HepG2 (cell line): Measurements from ENCODE around the gene POLR3GL. TPM values are rescaled to one million over a fixed set of nuclear protein-coding genes. Genes with fewer than 3 reads are reported as not detected.

Experiments
- ATF3 ChIP-seq: sonication (generic); formaldehyde crosslinking; IDR thresholded peaks from 2 replicates; pipeline ENCODE4 v1.4.0; 2020; ENCODE audit warnings: missing genetic modification reagents
- ERF ChIP-seq: IDR thresholded peaks from 2 replicates; pipeline ENCODE4 v1.6.1; 2018; ENCODE audit warnings: missing biosample characterization, missing genetic modification reagents
- GLI4 ChIP-seq: sonication (generic); formaldehyde crosslinking; IDR thresholded peaks from 2 replicates; pipeline ENCODE4 v1.5.1; 2020; ENCODE audit warnings: missing genetic modification reagents, mild to moderate bottlenecking, moderate library complexity, borderline replicate concordance
- HNRNPH1 ChIP-seq: fragments of 200-400 bp; formaldehyde crosslinking; optimal IDR thresholded peaks from 2 replicates; pipeline ENCODE3; 2017; ENCODE audit warnings: mild to moderate bottlenecking, low read depth, low read length
- IKZF4 ChIP-seq: sonication (generic); formaldehyde crosslinking; IDR thresholded peaks from 2 replicates; pipeline ENCODE4 v1.5.1; 2020; ENCODE audit warnings: borderline replicate concordance, mild to moderate bottlenecking, low read depth, missing genetic modification reagents; ENCODE audit errors: not compliant biosample characterization
- MAFK ChIP-seq, 2 experiments: IDR thresholded peaks in 1 of 2; conservative IDR thresholded peaks in 1 of 2; 2 replicates each; pipeline ENCODE4 v1.6.1; 2011; ENCODE audit warnings: improper control_type of control experiment in 2 of 2, low read length in 2 of 2
- MEIS2 ChIP-seq: sonication (generic); formaldehyde crosslinking; IDR thresholded peaks from 2 replicates; pipeline ENCODE4 v1.9.0; 2021; ENCODE audit warnings: mild to moderate bottlenecking, missing genetic modification reagents
- MXD4 ChIP-seq: IDR thresholded peaks from 2 replicates; pipeline ENCODE4 v1.6.1; 2016; ENCODE audit warnings: mild to moderate bottlenecking, missing biosample characterization, missing genetic modification reagents
- NR1H2 ChIP-seq: sonication (generic); formaldehyde crosslinking; IDR thresholded peaks from 2 replicates; pipeline ENCODE4 v1.8.1; 2022; ENCODE audit warnings: low read depth, missing genetic modification reagents, borderline replicate concordance
- NR3C1 ChIP-seq: sonication (generic); formaldehyde crosslinking; IDR thresholded peaks from 2 replicates; pipeline ENCODE4 v1.4.0; 2020; ENCODE audit warnings: missing genetic modification reagents
- REST ChIP-seq, 2 experiments: IDR thresholded peaks; 2 replicates each; pipeline ENCODE4 v1.6.1; 2011 to 2012; ENCODE audit warnings: low read length in 2 of 2, borderline replicate concordance in 1 of 2, low read depth in 1 of 2, mild to moderate bottlenecking in 1 of 2, moderate library complexity in 1 of 2
- SOX13 ChIP-seq, 3 experiments: fragments of 450-650 bp in 1 of 3; sonication (generic) in 1 of 3; formaldehyde crosslinking in 1 of 3; IDR thresholded peaks in 2 of 3; conservative IDR thresholded peaks in 1 of 3; 2 replicates each; pipeline versions ENCODE4 v1.5.0 to v1.6.1; 2016 to 2020; ENCODE audit warnings: antibody characterized with exemption in 1 of 3, mild to moderate bottlenecking in 1 of 3, missing compliant biosample characterization in 1 of 3, missing genetic modification reagents in 1 of 3, moderate library complexity in 1 of 3
- SP140L ChIP-seq: sonication (generic); formaldehyde crosslinking; IDR thresholded peaks from 2 replicates; pipeline ENCODE4 v1.4.0; 2020; ENCODE audit warnings: missing genetic modification reagents, borderline replicate concordance
- TBL1XR1 ChIP-seq: fragments of 150-350 bp; IDR thresholded peaks from 2 replicates; pipeline ENCODE4 v1.6.1; 2014; ENCODE audit warnings: borderline replicate concordance, low read length; ENCODE audit not compliant: partially characterized antibody
- ZFP36L2 ChIP-seq: sonication (generic); formaldehyde crosslinking; IDR thresholded peaks from 2 replicates; pipeline ENCODE4 v1.4.0; 2020; ENCODE audit warnings: missing genetic modification reagents
- ZFP62 ChIP-seq: sonication (generic); formaldehyde crosslinking; IDR thresholded peaks from 2 replicates; pipeline ENCODE4 v1.4.0; 2020; ENCODE audit warnings: missing genetic modification reagents
- ZNF10 ChIP-seq: sonication (generic); formaldehyde crosslinking; IDR thresholded peaks from 2 replicates; pipeline ENCODE4 v1.4.0; 2020; ENCODE audit warnings: mild to moderate bottlenecking, low read depth, missing genetic modification reagents, borderline replicate concordance
- ZNF138 ChIP-seq: sonication (generic); formaldehyde crosslinking; IDR thresholded peaks from 2 replicates; pipeline ENCODE4 v1.5.0; 2020; ENCODE audit warnings: mild to moderate bottlenecking, low read depth, missing genetic modification reagents
- ZNF34 ChIP-seq: sonication (generic); formaldehyde crosslinking; IDR thresholded peaks from 2 replicates; pipeline ENCODE4 v1.4.0; 2020; ENCODE audit warnings: mild to moderate bottlenecking, missing genetic modification reagents, borderline replicate concordance
- ZNF441 ChIP-seq: sonication (generic); formaldehyde crosslinking; IDR thresholded peaks from 2 replicates; pipeline ENCODE4 v1.7.0; 2021; ENCODE audit warnings: missing genetic modification reagents, borderline replicate concordance
- ZNF546 ChIP-seq: sonication (generic); formaldehyde crosslinking; conservative IDR thresholded peaks from 2 replicates; pipeline ENCODE4 v1.8.1; 2023; ENCODE audit warnings: mild to moderate bottlenecking, missing genetic modification reagents
- ZNF547 ChIP-seq: sonication (generic); formaldehyde crosslinking; IDR thresholded peaks from 2 replicates; pipeline ENCODE4 v1.5.1; 2020; ENCODE audit warnings: mild to moderate bottlenecking, missing genetic modification reagents
- ZNF614 ChIP-seq: IDR thresholded peaks from 2 replicates; pipeline ENCODE4 v1.6.1; 2018; ENCODE audit warnings: missing biosample characterization, missing genetic modification reagents, inconsistent platforms, borderline replicate concordance
- polyA plus RNA-seq, 8 experiments: library from polyadenylated mRNA; depleted of rRNA in 3 of 8; stranded (reverse) in 7 of 8; unstranded in 1 of 8; fragments of >200 nt; fragmentation: Illumina TruSeq in 4 of 8; extraction: Trizol in 4 of 8; gene quantifications; 2 replicates each; pipeline versions ENCODE4 v1.2.1 to v1.2.3, GENCODE V29; 2011 to 2016; ENCODE audit warnings: low read depth in 4 of 8, missing spikeins in 1 of 8, mixed read lengths in 1 of 8; ENCODE audit not compliant: insufficient read depth in 1 of 8
- total RNA-seq, 5 experiments: library from RNA; depleted of rRNA; stranded (reverse); fragments of >200 nt; fragmentation: Illumina TruSeq; extraction: Trizol; gene quantifications; 2 replicates each; pipeline ENCODE4 v1.2.3, GENCODE V29; 2016; ENCODE audit warnings: low read depth in 1 of 5

POLR3GL gene
- total and polyA plus RNA-seq, 2 of the 13 experiments (the other 11 are each of a cell fraction or from before 2014, with no cell fraction given) = 11.5 to 12.4 TPM

GRCh38 chr1:145960468-145961108 is 3.9 kb upstream of the POLR3GL start (continued):
- TF ChIP-seq ZFP36L2 (no peak), MEIS2 (CRISPR knock-in tag) (0 out of 2 replicates have a peak, but pooled peaks have one; percentile 52), NR1H2 (CRISPR knock-in tag) (no peak), SP140L (CRISPR knock-in tag) (no peak), ATF3 (CRISPR knock-in tag) (no peak), ZFP62 (no peak), ERF (no peak), MAFK (conservative IDR thresholded peaks at IDR 0.05 in 1 of 2, IDR thresholded peaks at IDR 0.05 in 1 of 2; ENCODE audit: low read length in 2 of 2) (no peak), ZNF138 (CRISPR knock-in tag) (0 out of 2 replicates have a peak, but pooled peaks have one; percentile 70), ZNF546 (no peak; the same call in 1 of the 2 replicates), ZNF614 (CRISPR knock-in tag) (no peak), ZNF10 (CRISPR knock-in tag) (no peak), ZNF441 (CRISPR knock-in tag) (peak; percentile 75; the same call in 1 of the 2 replicates), HNRNPH1 (no peak), IKZF4 (CRISPR knock-in tag) (no peak), GLI4 (CRISPR knock-in tag) (no peak), ZNF34 (0 out of 2 replicates have a peak, but pooled peaks have one; percentile 38), TBL1XR1 (no peak), NR3C1 (no peak), MXD4 (CRISPR knock-in tag) (no peak), ZNF547 (CRISPR knock-in tag) (no peak), REST (IDR thresholded peaks at IDR 0.05; ENCODE audit: borderline replicate concordance in 1 of 2, low read depth in 1 of 2, low read length in 2 of 2) (no peak), SOX13 (IDR thresholded peaks at IDR 0.05) (no peak), SOX13 (CRISPR knock-in tag; conservative IDR thresholded peaks at IDR 0.05 in 1 of 2, IDR thresholded peaks at IDR 0.05 in 1 of 2) (no peak)
